ENCODE measurements around the gene NUP62. TPM values are rescaled to one million over a fixed set of nuclear protein-coding genes. Genes with fewer than 3 reads are reported as not detected.

The NUP62 gene
- total RNA-seq, 1 experiment from 2014 or later = 92.7 TPM

- DNase-seq (ENCODE audit: low read depth) = no peak
Observed at GRCh38 chr19:49904136-49904535, 25.2 kb downstream of the NUP62 start.

GRCh38 chr19:49896863-49897621 is 32.3 kb downstream of the NUP62 start, which contains the start of gene IL4I1:
IL4I1 (minus strand) TSS chr19:49896887; CDS start chr19:49896160, 727 bp downstream.
- peak; percentile 86 for DNase-seq (ENCODE audit: low read depth)

GRCh38 chr19:49895566-49896297 is 33.6 kb downstream of the NUP62 start:
- peak; percentile 37 for DNase-seq (ENCODE audit: low read depth)

GRCh38 chr19:49894879-49895565 is 34.3 kb downstream of the NUP62 start:
- DNase-seq (ENCODE audit: low read depth) = peak; percentile 44

- no peak for DNase-seq (ENCODE audit: low read depth)
Observed at GRCh38 chr19:49894011-49894664, 35.2 kb downstream of the NUP62 start.

GRCh38 chr19:49892716-49893115 is 36.6 kb downstream of the NUP62 start:
- DNase-seq (ENCODE audit: low read depth) = no peak

GRCh38 chr19:49891393-49891792 is 37.9 kb downstream of the NUP62 start:
- no peak for DNase-seq (ENCODE audit: low read depth)

GRCh38 chr19:49890349-49891311 is 38.7 kb downstream of the NUP62 start:
- no peak for DNase-seq (ENCODE audit: low read depth)

- no peak for DNase-seq (ENCODE audit: low read depth)
Observed at GRCh38 chr19:49889687-49890348, 39.5 kb downstream of the NUP62 start.

GRCh38 chr19:49889038-49889686 is 40.1 kb downstream of the NUP62 start:
- no peak for DNase-seq (ENCODE audit: low read depth)

- DNase-seq (ENCODE audit: low read depth) = no peak
Observed at GRCh38 chr19:49888510-49888824, 40.8 kb downstream of the NUP62 start.

GRCh38 chr19:49887665-49888509 is 41.4 kb downstream of the NUP62 start:
- no peak for DNase-seq (ENCODE audit: low read depth)

GRCh38 chr19:49887037-49887664 is 42.2 kb downstream of the NUP62 start:
- DNase-seq (ENCODE audit: low read depth) = peak; percentile 62

- no peak for DNase-seq (ENCODE audit: low read depth)
Observed at GRCh38 chr19:49884760-49885159, 44.5 kb downstream of the NUP62 start.

GRCh38 chr19:49884109-49884508 is 45.2 kb downstream of the NUP62 start:
- no peak for DNase-seq (ENCODE audit: low read depth)

GRCh38 chr19:49883094-49883493 is 46.2 kb downstream of the NUP62 start:
- no peak for DNase-seq (ENCODE audit: low read depth)

- DNase-seq (ENCODE audit: low read depth) = no peak
Observed at GRCh38 chr19:49882643-49883042, 46.7 kb downstream of the NUP62 start.

- DNase-seq (ENCODE audit: low read depth) = no peak
Observed at GRCh38 chr19:49881672-49882394, 47.5 kb downstream of the NUP62 start.

Data from Daoy (cell line).